GM23338 (cell line): Measurements from ENCODE around the gene ISG15. TPM values are rescaled to one million over a fixed set of nuclear protein-coding genes. Genes with fewer than 3 reads are reported as not detected.

Experiments
- ATAC-seq: fragments of 200-7000 bp; cut with Tn5 transposase; 3 replicates; pipeline ENCODE4 v1.9.1; 2020
- DNase-seq: peaks from one replicate; pipeline ENCODE4 v3.0.0-alpha.2; 2015; ENCODE audit warnings: low spot score
- H2AFZ ChIP-seq: fragments of 200-600 bp; sonication (generic); 2 replicates; pipeline ENCODE4 v1.8.0; 2016; ENCODE audit warnings: antibody characterized with exemption, mild to moderate bottlenecking, moderate library complexity
- H3F3A ChIP-seq: fragments of 200-600 bp; sonication (generic); replicated peaks from 2 replicates; pipeline ENCODE4 v1.8.0; 2017; ENCODE audit warnings: antibody characterized with exemption, mixed run types, low read depth
- H3K27ac ChIP-seq: fragments of 200-600 bp; sonication (generic); 2 replicates; pipeline ENCODE4 v1.6.1; 2016; ENCODE audit warnings: low read depth
- H3K27me3 ChIP-seq: fragments of 200-600 bp; sonication (generic); 2 replicates; pipeline ENCODE4 v1.8.0; 2016; ENCODE audit warnings: mild to moderate bottlenecking, mixed run types, moderate library complexity; ENCODE audit not compliant: insufficient read depth
- H3K36me3 ChIP-seq: fragments of 200-600 bp; sonication (generic); 2 replicates; pipeline ENCODE4 v1.8.0; 2016; ENCODE audit warnings: mild to moderate bottlenecking; ENCODE audit not compliant: insufficient read depth
- H3K4me1 ChIP-seq: fragments of 200-600 bp; sonication (generic); 2 replicates; pipeline ENCODE4 v1.8.0; 2016; ENCODE audit warnings: mild to moderate bottlenecking, moderate library complexity; ENCODE audit not compliant: insufficient read depth
- H3K4me2 ChIP-seq: fragments of 200-600 bp; sonication (generic); 2 replicates; pipeline ENCODE4 v1.7.1; 2017; ENCODE audit warnings: mixed run types
- H3K4me3 ChIP-seq: fragments of 200-600 bp; sonication (generic); 2 replicates; pipeline ENCODE4 v1.6.1; 2016; ENCODE audit warnings: mixed run types
- H3K79me2 ChIP-seq: fragments of 200-600 bp; sonication (generic); replicated peaks from 2 replicates; pipeline ENCODE4 v1.8.0; 2017; ENCODE audit warnings: mild to moderate bottlenecking; ENCODE audit not compliant: insufficient read depth
- H3K9me2 ChIP-seq: fragments of 200-600 bp; sonication (generic); 2 replicates; pipeline ENCODE4 v1.8.0; 2017; ENCODE audit not compliant: insufficient read depth
- H4K20me1 ChIP-seq: fragments of 200-600 bp; sonication (generic); replicated peaks from 2 replicates; pipeline ENCODE4 v1.8.0; 2017; ENCODE audit warnings: mild to moderate bottlenecking; ENCODE audit not compliant: insufficient read depth
- H3K27ac Mint-ChIP-seq: 2 replicates; pipeline ENCODE4 v1.8.0; 2020; ENCODE audit warnings: inconsistent platforms, mild to moderate bottlenecking, moderate library complexity, mixed read lengths
- H3K27me3 Mint-ChIP-seq: 3 replicates; pipeline ENCODE4 v1.8.0; 2022; ENCODE audit warnings: low read depth, mild to moderate bottlenecking, moderate library complexity, mixed read lengths, inconsistent platforms; ENCODE audit not compliant: insufficient read depth, poor library complexity
- H3K36me3 Mint-ChIP-seq: 3 replicates; pipeline ENCODE4 v1.8.0; 2021; ENCODE audit warnings: low read depth, mild to moderate bottlenecking, inconsistent platforms, moderate library complexity, mixed read lengths
- H3K4me1 Mint-ChIP-seq: 3 replicates; pipeline ENCODE4 v1.8.0; 2020; ENCODE audit warnings: mild to moderate bottlenecking, inconsistent platforms, mixed read lengths
- H3K4me3 Mint-ChIP-seq: 3 replicates; pipeline ENCODE4 v1.8.0; 2021; ENCODE audit warnings: moderate library complexity, mild to moderate bottlenecking, inconsistent platforms, mixed read lengths
- H3K9me3 Mint-ChIP-seq: 3 replicates; pipeline ENCODE4 v1.8.0; 2020; ENCODE audit warnings: moderate library complexity, mild to moderate bottlenecking, inconsistent platforms, mixed read lengths
- CREB1 ChIP-seq: fragments of 250-450 bp; sonication (Bioruptor Pico); IDR thresholded peaks from 2 replicates; pipeline ENCODE4 v1.5.0; 2020; ENCODE audit warnings: low read depth, mild to moderate bottlenecking, moderate library complexity
- CTCF ChIP-seq, 2 experiments: fragments of 200-600 bp in 1 of 2; sonication (generic) in 1 of 2; conservative IDR thresholded peaks; 2 replicates each; pipeline versions ENCODE4 v1.5.1 to v1.6.1; 2016 to 2017; ENCODE audit warnings: antibody characterized with exemption in 2 of 2, low read depth in 2 of 2, mild to moderate bottlenecking in 2 of 2, moderate library complexity in 1 of 2
- ETS1 ChIP-seq: IDR thresholded peaks from 2 replicates; pipeline ENCODE4 v1.6.1; 2016; ENCODE audit warnings: antibody characterized with exemption
- EZH2 ChIP-seq: fragments of 200-600 bp; sonication (generic); IDR thresholded peaks from one replicate; pipeline ENCODE4 v1.8.0; 2017; ENCODE audit warnings: antibody characterized with exemption, mild to moderate bottlenecking, low read depth; ENCODE audit not compliant: unreplicated experiment
- EZH2phosphoT487 ChIP-seq: fragments of 200-600 bp; sonication (generic); IDR thresholded peaks from one replicate; pipeline ENCODE4 v1.8.1; 2018; ENCODE audit warnings: antibody characterized with exemption; ENCODE audit not compliant: unreplicated experiment
- JUNB ChIP-seq: IDR thresholded peaks from one replicate; pipeline ENCODE4 v1.6.1; 2016; ENCODE audit warnings: antibody characterized with exemption; ENCODE audit not compliant: unreplicated experiment
- NANOG ChIP-seq: IDR thresholded peaks from 2 replicates; pipeline ENCODE4 v1.6.1; 2016; ENCODE audit warnings: antibody characterized with exemption, borderline replicate concordance
- POLR2AphosphoS5 ChIP-seq: IDR thresholded peaks from 2 replicates; pipeline ENCODE4 v1.6.1; 2016; ENCODE audit warnings: antibody characterized with exemption, low read depth
- REST ChIP-seq: IDR thresholded peaks from one replicate; pipeline ENCODE4 v1.6.1; 2018; ENCODE audit warnings: antibody characterized with exemption; ENCODE audit not compliant: unreplicated experiment
- STAT1 ChIP-seq: IDR thresholded peaks from one replicate; pipeline ENCODE4 v1.6.1; 2016; ENCODE audit warnings: antibody characterized with exemption; ENCODE audit not compliant: unreplicated experiment
- ZNF114 ChIP-seq: fragments of 250-450 bp; sonication (Bioruptor Pico); IDR thresholded peaks from 2 replicates; pipeline ENCODE4 v1.5.0; 2020; ENCODE audit warnings: mild to moderate bottlenecking, moderate library complexity
- ZNF331 ChIP-seq: fragments of 250-450 bp; sonication (Bioruptor Pico); IDR thresholded peaks from 2 replicates; pipeline ENCODE4 v1.5.0; 2020; ENCODE audit warnings: low read depth, mild to moderate bottlenecking, moderate library complexity
- polyA plus RNA-seq: library from polyadenylated mRNA; unstranded; fragments of >200 nt; fragmentation: Nextera tagmentation; extraction: Ambion mirVana; gene quantifications from 2 replicates; pipeline ENCODE4 v1.2.1, GENCODE V29; 2016
- total RNA-seq: library from RNA; depleted of rRNA; stranded (reverse); fragments of >200 nt; shearing (Covaris generic); gene quantifications from 2 replicates; pipeline ENCODE4 v1.2.3, GENCODE V29; 2014

The ISG15 gene
- total and polyA plus RNA-seq, 2 experiments from 2014 or later: 52.9 to 101 TPM

- TF ChIP-seq POLR2AphosphoS5 (no peak), ZNF331 (no peak), EZH2 (no peak)
- Histone ChIP-seq H3K4me2 (no peak overlapping the region), H3K4me3 (no peak overlapping the region), H3K36me3 (no peaks in the 10 kb centered on the region), H4K20me1 (peaks cover 4% of the 10 kb centered on the region; the same call in 1 of the 2 replicates), H3K79me2 (no peaks in the 10 kb centered on the region), H3F3A (no peaks in the 10 kb centered on the region), H2AFZ (no peak overlapping the region), H3K27me3 (peaks cover 3% of the 10 kb centered on the region), H3K9me2 (no peaks in the 10 kb centered on the region), H3K27ac (no peak overlapping the region), H3K4me1 (no peaks in the 10 kb centered on the region; the same call in 1 of the 2 replicates)
- Mint-ChIP-seq H3K36me3 (peaks cover 18% of the 10 kb centered on the region), H3K4me1 (no peaks in the 10 kb centered on the region), H3K9me3 (no peaks in the 10 kb centered on the region), H3K27ac (no peak overlapping the region), H3K27me3 (peaks cover 10% of the 10 kb centered on the region), H3K4me3 (no peak overlapping the region)
- ATAC-seq: no peak
- DNase-seq: no peak
Measured at GRCh38 chr1:1045129-1045528, 31.8 kb downstream of the ISG15 start.

GRCh38 chr1:1046243-1046642 is 32.9 kb downstream of the ISG15 start:
- Mint-ChIP-seq H3K36me3 (peaks cover 18% of the 10 kb centered on the region), H3K27ac (no peak overlapping the region), H3K4me3 (no peak overlapping the region), H3K27me3 (peaks cover 9% of the 10 kb centered on the region), H3K9me3 (no peaks in the 10 kb centered on the region; the same call in 2 of the 3 replicates), H3K4me1 (no peaks in the 10 kb centered on the region)
- Histone ChIP-seq H3K4me2 (no peak overlapping the region), H3K4me3 (no peak overlapping the region), H3K9me2 (no peaks in the 10 kb centered on the region), H2AFZ (no peak overlapping the region), H3K4me1 (no peaks in the 10 kb centered on the region; the same call in 1 of the 2 replicates), H4K20me1 (peaks cover 4% of the 10 kb centered on the region; the same call in 1 of the 2 replicates), H3K36me3 (no peaks in the 10 kb centered on the region), H3F3A (no peaks in the 10 kb centered on the region), H3K27me3 (no peaks in the 10 kb centered on the region), H3K79me2 (no peaks in the 10 kb centered on the region), H3K27ac (no peak overlapping the region)
- DNase-seq (no peak), ATAC-seq (no peak)
- TF ChIP-seq POLR2AphosphoS5 (no peak), CREB1 (CRISPR knock-in tag) (no peak), EZH2 (no peak), ZNF114 (CRISPR knock-in tag) (no peak), REST (no peak), NANOG (no peak), ETS1 (no peak), STAT1 (no peak), CTCF (conservative IDR thresholded peaks at IDR 0.05; ENCODE audit: low read depth in 2 of 2) (no peak), JUNB (no peak), EZH2phosphoT487 (no peak), ZNF331 (no peak)
